HG02981 (cell line): Measurements from ENCODE around the gene NELL2.
"Not testable (repeated sequence)": the region's sequence is repeated elsewhere in the genome, so short reads cannot be mapped to it uniquely, and the experiment has no call there.

Experiments
- ATAC-seq: cut with Tn5 transposase; IDR thresholded peaks from one replicate; pipeline ENCODE4 v1.9.1; 2021; ENCODE audit warnings: mild to moderate bottlenecking, moderate library complexity; ENCODE audit not compliant: unreplicated experiment

NELL2 gene

DNA sequence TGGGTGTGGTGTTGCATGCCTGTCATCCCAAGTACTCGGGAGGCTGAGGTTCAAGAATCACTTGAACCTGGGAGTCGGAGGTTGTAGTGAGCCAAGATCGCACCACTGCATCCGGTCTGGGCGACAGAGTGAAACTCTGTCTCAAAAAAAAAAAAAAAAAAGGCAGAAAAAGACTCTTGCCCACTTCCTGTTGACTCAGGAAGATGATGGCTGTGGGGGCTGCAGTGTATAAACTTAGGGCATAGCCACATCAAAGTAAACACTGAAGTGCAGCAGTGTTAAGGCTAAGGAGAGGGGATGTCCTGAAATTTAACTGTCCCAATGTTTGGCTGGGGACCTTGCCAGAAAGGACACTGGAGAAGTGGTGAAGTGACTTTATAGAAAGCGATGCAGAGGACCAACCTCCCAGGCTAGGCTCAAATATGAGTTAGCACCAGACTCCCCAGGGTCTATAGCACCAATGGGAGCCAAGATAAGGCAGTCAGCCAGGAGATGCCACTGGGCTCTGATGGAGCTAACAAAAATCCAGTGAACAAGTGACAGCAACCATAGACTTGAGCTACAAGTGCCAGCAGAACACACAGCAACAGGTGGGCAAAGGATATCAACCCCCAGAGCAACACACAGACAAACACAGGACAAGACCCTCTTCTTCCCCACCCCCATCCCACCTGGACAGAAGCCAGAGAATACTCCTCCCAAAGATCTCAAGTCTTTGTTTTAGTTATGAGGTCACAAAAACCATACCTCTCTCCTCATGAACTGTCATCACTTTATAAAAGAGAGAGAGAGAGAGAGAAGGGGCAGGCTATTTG is 28.0 kb downstream of the NELL2 start:
- ATAC-seq, result peak; percentile 76

DNA sequence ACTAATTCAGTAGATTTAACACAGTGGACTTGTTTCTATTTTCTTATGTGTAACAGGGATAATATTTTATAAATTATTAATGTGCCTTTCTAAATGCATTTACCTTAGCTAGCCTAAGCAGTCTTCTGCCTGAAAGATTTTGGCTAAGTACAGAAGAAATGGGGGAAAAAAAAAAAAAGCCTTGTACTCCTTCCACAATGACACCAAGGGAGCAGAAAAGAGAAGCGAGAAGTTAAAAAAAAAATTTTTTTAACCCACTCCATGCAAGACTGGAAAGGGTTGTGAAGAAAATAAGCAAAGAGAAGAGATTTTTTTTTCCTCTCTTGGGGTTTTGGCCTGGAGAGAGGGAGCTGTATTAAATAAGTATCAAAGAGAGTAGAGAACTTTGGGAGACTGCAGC is 28.7 kb downstream of the NELL2 start:
- no peak for ATAC-seq

DNA sequence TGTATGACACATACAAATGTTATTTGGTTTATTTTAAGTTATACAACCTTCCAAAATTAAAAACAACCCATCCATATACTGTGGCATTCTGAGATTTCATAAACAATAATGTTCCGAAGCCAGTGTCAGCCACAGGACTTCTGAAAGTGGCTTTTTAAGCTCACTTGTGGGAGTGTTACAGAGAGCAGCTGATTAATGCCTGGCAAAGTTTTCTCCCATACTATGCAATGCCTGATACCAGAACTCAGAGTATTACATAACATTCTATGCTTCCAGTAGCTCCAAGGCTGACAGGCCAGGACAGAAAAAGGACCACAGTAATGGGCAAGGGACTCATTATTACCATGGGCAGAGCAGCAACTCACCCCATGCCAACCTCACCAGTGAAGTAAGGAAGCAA is 29.3 kb downstream of the NELL2 start:
- no peak for ATAC-seq

DNA sequence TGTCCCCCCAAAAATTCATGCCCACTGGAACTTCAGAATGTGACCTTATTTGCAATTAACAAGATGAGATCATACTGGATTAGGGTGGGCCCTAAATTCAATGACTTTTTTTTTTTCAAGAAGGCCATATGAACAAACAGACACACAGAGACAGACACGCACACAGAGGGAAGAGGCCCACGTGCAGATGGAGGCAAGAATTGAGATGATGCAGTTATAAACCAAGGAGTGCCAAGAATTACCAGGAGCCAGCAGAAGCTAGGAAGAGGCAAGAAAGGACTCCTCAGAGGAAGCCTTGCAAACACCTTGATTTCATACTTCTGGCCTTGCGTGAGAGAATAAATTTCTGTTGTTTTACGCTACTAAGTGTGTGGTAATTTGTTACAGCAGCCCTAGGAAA is 33.4 kb downstream of the NELL2 start:
- no peak for ATAC-seq

DNA sequence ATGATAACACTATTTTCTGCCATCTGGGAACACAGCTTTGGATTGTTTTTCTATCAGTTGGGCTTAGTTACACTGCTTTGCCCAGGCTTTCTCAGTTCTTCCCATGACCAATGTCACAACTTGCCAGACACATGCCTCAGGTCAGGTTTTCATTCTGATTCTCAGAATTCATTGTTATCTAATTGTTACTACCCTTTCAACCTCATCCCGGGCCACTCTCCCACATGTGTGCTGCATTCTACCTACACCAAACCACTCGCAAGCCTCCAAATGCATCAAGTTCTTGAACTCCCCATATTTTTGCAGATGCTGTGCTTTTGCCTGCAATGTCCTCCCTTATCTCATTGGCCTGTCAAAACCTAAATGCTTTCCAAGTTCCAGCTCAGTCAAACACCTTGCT is 36.3 kb downstream of the NELL2 start:
- no peak for ATAC-seq

DNA sequence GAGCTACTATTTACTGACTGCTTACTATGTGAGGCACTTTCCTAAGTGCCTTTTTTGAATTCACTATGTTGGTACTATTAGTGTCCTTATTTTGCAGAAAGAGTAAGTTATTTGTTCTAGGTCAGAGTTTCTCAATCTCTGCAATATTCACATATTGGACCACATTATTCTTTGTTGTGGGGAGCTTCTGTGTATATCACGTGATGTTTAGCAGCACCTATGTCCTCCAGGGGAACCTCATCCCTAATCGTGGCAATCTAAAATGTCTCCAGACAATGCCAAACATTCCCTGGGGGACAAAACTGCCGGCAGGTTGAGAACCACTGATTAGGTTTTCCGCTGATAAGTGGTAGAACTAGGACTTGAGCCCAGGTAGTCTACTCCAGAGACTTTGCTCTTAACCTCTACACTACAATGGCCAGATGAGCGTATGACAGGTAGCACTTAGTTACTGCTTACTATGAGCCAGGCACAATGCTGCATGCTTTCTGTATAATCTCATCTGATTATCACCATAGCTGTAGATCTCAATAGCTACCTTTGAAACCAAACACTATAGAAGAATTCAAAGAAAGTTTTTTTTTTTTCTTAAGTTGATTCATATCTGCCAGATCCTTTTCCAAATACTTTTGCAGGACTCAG is 38.9 kb downstream of the NELL2 start:
- no peak for ATAC-seq

DNA sequence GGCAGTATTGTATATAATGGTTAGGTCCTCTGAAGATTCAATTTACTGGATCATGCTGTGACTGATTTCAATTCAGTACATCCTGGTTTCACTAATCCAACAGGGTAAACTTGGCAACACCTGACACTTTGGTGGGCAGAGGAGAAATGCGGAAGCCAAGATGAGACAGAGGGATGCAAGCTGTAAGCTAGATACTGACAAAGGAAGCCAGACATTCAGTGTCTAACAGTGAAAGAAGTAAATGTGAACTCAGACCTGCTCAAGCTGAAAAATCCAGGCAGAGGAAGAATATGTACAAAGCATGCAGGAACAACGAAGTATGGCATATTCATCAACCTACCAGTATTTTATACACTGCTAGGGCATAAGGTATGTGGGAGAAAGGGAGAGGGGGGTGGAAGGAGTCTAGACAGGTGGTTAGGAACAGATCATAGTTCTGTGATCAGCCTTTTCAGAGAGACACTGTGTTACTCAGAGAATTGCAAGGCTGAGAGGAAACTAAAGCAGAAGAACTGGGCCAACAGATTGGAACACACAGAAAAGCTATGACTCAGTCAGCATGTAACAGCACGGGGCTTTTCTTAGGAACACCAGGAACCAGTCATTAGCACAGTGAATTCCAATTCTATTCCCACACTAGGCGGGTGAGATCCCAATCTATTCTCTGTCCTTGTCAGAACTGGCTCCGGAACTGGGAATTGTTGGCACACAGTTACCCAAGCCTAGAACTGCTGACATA is 40.3 kb downstream of the NELL2 start:
- ATAC-seq, result no peak

DNA sequence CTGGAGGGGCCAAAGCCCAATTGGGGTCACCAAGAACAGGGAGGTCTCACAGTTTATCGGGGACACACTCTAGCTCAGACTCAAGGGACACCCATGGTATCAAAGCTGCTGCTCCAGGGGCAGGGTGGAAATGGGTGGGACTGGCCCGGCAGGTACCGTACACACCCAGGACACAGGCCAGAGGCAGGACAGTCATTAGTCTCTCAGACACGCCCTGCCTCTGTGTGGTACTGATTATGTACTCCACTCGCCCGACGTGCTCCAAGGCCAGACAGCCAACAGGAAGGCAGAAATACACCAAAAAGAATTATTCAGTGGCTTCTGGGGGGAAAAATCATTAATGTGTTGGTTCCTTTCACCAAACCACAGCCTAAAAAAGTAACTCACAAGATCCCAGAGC is 41.1 kb downstream of the NELL2 start:
- not testable (repeated sequence) for ATAC-seq

DNA sequence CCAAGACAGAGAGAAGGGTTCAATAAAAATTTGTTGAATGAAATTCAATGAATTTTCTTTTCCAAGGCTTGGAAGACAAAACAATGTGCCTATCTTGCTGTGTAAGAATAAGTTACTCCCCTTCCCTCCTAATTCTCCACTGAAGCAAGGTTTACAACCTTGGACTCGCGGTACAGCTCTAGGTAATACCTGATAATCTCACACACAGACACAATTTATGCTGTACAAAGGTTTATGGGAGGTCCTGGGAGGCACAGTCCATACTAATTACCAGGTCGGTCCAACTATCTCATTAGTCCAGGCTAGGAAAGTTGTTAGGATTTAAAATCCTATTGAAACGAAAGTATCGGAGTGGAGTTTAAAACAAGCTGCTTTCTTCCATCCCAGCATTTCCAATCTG is 42.6 kb downstream of the NELL2 start:
- ATAC-seq, result no peak

DNA sequence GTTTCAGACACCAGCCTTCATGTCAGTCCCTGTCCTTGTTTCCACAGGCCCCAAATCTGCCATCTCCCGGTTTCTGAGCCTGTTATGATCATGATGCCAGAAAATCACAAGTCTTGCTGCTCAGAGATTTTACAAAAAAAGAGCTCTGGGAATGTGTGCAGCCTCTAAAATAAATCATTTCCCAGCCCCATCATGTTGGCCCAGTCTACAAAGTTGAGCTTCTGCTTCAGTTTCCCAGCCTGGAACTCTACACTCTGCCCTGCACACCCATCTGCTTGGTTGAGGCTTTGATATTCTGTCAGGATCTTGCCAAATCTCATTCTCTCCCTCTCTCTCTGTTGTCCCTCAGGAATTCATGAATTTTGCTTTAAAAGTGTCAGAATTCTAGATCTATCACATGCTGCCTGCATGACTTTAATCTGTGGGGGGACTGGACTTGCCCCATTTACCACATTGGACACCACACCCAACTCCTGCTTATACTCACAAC is 45.5 kb downstream of the NELL2 start:
- ATAC-seq, result no peak

DNA sequence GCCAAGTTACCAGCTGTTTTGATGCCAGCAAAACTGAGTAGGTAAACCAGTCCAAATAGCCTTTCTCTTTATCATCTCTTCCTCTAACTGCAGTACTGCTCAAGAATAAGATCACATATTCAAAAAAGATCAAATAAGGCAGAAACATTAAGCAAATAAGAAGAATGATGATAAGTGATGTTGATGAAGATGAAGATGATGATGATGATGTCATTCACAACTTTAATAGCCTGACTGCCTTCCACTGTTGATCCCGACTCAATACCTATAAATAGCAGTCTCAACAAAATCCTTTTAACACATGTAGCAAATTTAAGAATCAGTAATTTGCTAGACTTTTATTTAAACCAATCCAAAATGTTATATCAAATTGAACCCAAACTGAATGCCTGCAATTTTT is 47.1 kb downstream of the NELL2 start:
- no peak for ATAC-seq

DNA sequence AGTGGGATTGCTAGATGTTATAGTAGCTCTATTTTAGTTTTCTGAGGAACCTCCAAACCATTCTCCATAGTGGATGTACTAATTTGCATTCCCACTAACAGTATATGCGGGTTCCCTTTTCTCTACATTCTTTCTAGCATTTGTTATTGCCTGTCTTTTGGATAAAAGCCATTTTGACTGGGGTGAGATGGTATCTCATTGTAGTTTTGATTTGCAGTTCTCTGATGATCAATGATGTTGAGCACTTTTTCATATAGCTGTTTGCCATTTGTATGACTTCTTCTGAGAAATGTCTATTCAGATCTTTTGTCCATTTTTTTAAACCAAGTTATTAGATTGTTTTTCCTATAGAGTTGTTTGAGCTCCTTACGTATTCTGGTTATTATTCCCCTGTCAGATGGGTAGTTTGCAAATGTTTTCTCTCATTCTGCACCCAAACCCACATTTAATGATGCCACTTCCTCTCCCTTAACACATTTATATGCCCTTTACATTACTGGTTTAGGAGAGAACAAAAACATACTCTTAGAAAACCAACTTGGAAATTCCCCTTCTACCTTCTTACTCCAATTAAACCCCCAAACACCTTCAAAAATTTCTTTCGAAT is 48.2 kb downstream of the NELL2 start:
- no peak for ATAC-seq

DNA sequence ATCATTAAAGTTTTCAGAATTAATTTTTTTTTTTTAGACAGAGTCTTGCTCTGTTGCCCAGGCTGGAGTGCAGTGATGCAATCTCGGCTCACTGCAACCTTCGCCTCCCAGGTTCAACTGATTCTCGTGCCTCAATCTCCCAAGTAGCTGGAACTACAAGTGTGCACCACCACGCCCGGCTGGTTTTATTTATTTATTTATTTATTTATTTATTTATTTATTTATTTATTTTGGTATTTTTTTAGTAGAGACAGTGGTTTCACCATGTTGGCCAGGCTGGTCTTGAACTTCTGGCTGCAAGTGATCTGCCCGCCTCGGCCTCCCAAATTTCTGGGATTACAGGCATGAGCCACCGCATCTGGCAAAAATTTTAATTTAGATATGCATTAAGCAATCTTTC is 54.4 kb downstream of the NELL2 start:
- ATAC-seq, result not testable (repeated sequence)

DNA sequence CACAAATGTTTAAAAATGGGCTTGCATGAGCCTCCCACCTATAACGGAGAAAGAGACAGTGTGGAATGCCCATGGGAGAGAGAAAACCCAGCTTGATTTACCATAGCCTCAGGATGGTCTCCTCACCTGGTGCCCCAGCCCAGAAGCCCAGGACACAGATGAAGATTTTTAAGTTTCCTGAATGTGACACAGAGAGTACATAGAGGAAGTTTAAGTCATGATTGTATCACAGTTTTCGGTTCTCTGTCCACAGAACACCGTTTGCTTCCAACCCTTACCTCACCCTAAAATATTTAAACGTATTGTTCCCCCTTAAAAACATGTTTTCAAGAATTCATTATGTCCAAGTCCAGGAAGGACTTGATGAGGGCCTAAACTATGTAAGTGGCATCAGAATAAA is 56.2 kb downstream of the NELL2 start:
- no peak for ATAC-seq

DNA sequence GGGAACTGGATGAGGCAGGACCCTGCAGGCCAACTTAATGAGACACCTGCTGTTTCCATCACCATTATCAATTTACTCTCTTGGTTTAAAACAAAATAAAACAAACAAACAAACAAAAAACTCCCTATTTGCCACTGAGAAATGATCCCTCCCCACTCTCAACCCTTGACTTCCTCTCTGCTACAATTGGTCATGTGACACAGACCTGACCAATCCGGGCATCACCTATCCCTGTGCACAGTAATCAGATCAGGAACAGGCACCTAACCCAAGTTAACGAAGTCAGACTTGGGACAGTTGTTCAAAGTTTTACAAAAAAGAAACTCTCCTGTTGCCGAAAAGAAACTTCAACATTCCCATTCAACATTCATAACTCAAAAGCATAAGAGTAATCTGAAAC is 58.4 kb downstream of the NELL2 start:
- no peak for ATAC-seq

DNA sequence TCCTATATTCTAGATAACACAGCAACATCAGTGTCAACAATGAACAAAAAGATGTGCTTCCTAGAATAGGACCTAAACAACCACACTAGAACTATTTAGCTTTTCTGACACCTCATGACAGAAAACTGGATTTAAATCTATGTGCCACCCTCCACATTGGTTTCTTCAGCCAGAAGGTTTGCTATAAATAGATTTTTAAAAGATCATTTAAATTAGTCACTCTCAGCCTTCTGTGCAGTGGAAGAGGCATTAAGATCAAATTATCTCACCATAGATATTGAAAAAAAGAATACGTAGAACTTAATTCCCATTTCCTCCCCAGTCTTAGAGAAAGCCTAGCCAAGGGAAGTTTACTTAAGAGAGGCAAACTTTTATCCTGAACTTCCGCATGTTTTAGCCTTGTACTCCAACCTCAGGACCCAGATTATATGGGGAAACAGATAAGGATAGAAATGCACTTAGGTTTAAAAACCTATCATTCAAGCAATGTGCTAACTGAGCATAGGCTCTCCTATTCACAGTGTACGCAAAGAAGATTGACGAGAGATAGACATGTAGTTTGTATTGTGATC is 59.6 kb downstream of the NELL2 start:
- ATAC-seq, result no peak

DNA sequence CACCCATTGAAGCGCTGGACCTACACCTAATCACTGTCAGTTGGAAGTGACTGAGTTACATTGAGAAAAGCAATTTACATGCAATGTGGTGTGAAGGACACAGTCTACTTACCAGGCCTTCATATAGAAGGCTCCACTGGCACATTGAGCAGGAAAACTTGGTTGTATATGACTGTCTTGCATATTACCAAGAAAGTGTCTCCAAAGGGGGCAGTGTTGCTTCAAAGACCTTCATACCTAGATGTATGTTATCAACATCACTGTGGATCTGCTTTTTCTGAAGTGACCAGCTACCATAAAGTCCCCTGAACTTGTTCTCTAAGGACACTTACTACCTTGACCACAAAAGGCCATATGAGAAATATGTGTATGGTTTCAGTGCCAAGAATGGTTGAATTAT is 64.1 kb downstream of the NELL2 start:
- no peak for ATAC-seq

DNA sequence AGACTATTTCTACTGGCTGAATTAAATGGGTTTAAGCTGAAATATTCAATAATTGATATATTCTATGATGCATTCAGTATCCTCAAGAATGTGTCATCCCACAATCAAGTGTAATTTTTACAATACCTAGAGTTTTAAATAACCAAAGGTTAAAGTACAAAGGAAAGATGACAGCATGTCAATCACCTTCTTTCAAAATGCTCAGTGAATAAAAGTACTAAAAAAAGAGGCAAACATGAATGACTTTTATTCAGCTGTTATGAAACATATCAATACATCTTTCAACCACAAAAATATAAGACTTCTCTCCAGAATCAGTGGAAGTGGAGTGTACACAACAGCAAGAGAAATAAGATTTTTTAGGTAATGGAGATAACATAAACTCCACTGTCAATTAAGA is 72.0 kb downstream of the NELL2 start:
- ATAC-seq, result no peak

DNA sequence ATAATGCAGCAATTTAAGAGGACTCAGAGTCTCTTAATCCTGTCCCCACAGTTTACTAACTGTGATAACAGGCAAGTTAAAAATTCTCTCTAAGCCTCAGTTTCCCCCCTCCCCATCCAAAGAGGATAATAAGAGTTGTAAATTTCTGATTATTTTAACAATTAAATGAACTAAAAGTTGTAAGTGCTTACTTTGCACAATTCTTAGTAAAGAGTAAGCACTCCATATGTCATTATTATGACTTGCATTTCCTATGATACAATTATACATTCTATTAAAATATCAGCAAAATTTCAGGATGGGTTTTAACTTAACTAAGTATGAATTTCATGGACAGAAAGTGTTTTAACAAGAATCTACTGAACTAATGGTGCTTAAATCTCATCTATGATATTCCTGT is 80.1 kb downstream of the NELL2 start:
- ATAC-seq, result no peak

DNA sequence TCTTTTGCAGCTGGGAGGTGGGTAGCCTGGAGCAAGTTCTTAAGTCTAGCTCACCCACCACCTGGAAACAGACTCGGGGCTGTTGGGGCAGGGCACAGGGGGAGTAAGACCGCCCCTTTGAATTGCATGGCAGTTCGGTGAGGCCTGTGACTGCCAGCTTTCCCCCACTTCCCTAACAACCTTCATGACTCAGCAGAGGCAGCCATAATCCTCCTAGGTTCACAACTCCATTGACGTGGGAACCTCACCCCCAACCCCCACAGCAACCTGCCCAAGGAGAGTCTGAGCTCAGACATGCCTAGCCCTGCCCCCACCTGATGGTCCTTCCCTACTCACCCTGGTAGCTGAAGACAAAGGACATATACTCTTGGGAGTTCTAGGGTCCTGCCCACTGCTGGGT is 87.4 kb downstream of the NELL2 start:
- ATAC-seq, result no peak

DNA sequence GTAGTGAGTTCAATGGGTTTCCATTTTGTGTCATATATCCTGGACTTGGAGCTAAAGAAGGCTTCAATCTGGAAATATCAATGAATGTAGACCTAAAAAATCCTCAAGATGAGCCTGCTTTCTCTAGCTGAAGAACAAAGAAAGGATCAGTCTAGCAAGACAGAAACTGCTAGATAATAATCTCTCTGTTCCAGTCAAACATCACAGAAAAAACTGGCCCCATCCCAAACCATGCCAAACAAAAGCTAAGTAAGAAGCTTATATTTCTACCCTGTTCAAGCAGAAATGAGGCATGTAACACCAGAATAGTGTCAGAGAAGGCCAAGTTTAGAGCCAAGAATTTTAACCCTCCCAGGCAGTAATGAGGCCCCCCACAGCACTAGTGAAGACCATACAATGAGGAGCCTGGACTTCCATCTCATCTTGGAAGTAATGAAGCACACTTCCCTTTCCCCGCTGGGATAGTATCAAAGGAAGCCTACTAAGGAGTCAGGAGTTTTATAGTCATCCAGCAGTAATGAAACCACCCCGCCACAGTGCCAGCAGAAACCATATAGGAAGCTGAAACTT is 95.8 kb downstream of the NELL2 start:
- ATAC-seq, result no peak
